SK-N-SH treated with all-trans-retinoic acid at 6 μM for 48 hours (cell line): Measurements from ENCODE around the gene C18orf54.

Source experiments
- ATAC-seq: fragments of 200-7000 bp; cut with Tn5 transposase; 3 replicates; pipeline ENCODE4 v1.9.1; 2020; ENCODE audit warnings: mild to moderate bottlenecking, moderate library complexity
- ARNTL ChIP-seq: fragments of 450-650 bp; formaldehyde crosslinking; IDR thresholded peaks from 2 replicates; pipeline ENCODE4 v1.5.0; 2020; ENCODE audit warnings: low read depth, mild to moderate bottlenecking, moderate library complexity, borderline replicate concordance
- BACH2 ChIP-seq: fragments of 250-450 bp; sonication (Bioruptor Pico); IDR thresholded peaks from 2 replicates; pipeline ENCODE4 v1.9.0; 2021; ENCODE audit warnings: mild to moderate bottlenecking, borderline replicate concordance
- CREB5 ChIP-seq: fragments of 250-450 bp; sonication (Bioruptor Pico); IDR thresholded peaks from 2 replicates; pipeline ENCODE4 v1.5.1; 2020; ENCODE audit warnings: low read depth, mild to moderate bottlenecking, moderate library complexity
- CSDC2 ChIP-seq: fragments of 250-450 bp; sonication (Bioruptor Pico); IDR thresholded peaks from 2 replicates; pipeline ENCODE4 v1.5.0; 2020; ENCODE audit warnings: mild to moderate bottlenecking, moderate library complexity
- CSRNP3 ChIP-seq: fragments of 250-450 bp; sonication (Bioruptor Pico); IDR thresholded peaks from 2 replicates; pipeline ENCODE4 v1.5.1; 2021; ENCODE audit warnings: mild to moderate bottlenecking, moderate library complexity
- ESRRG ChIP-seq: fragments of 250-450 bp; sonication (Bioruptor Pico); IDR thresholded peaks from 2 replicates; pipeline ENCODE4 v1.6.1; 2021; ENCODE audit warnings: mild to moderate bottlenecking
- GLIS3 ChIP-seq: fragments of 250-450 bp; sonication (Bioruptor Pico); IDR thresholded peaks from 2 replicates; pipeline ENCODE4 v1.5.0; 2020; ENCODE audit warnings: mild to moderate bottlenecking, moderate library complexity
- ISL1 ChIP-seq: fragments of 250-450 bp; sonication (Bioruptor Pico); IDR thresholded peaks from 2 replicates; pipeline ENCODE4 v2.1.2; 2022; ENCODE audit warnings: mild to moderate bottlenecking, moderate library complexity
- OSR1 ChIP-seq: fragments of 250-450 bp; sonication (Bioruptor Pico); IDR thresholded peaks from 2 replicates; pipeline ENCODE4 v1.8.0; 2022; ENCODE audit warnings: moderate library complexity, mild to moderate bottlenecking, inconsistent platforms
- PATZ1 ChIP-seq: fragments of 250-450 bp; sonication (Bioruptor Pico); IDR thresholded peaks from 2 replicates; pipeline ENCODE4 v1.8.0; 2020; ENCODE audit warnings: mild to moderate bottlenecking, moderate library complexity, borderline replicate concordance
- POU6F1 ChIP-seq: fragments of 250-450 bp; sonication (Bioruptor Pico); IDR thresholded peaks from 2 replicates; pipeline ENCODE4 v1.8.0; 2021; ENCODE audit warnings: low read depth, mild to moderate bottlenecking, moderate library complexity, borderline replicate concordance
- PPARA ChIP-seq: fragments of 250-450 bp; sonication (Bioruptor Pico); IDR thresholded peaks from 2 replicates; pipeline ENCODE4 v1.5.0; 2020; ENCODE audit warnings: mild to moderate bottlenecking, borderline replicate concordance
- RARB ChIP-seq: fragments of 250-450 bp; sonication (Bioruptor Pico); IDR thresholded peaks from 2 replicates; pipeline ENCODE4 v1.8.0; 2021; ENCODE audit warnings: mild to moderate bottlenecking, moderate library complexity
- SNAI2 ChIP-seq: fragments of 250-450 bp; sonication (Bioruptor Pico); IDR thresholded peaks from 2 replicates; pipeline ENCODE4 v1.5.0; 2020; ENCODE audit warnings: mild to moderate bottlenecking, moderate library complexity
- TCF4 ChIP-seq: fragments of 250-450 bp; sonication (Bioruptor Pico); IDR thresholded peaks from 2 replicates; pipeline ENCODE4 v1.8.0; 2021; ENCODE audit warnings: mild to moderate bottlenecking, moderate library complexity, borderline replicate concordance
- TOX ChIP-seq: fragments of 250-450 bp; sonication (Bioruptor Pico); IDR thresholded peaks from 2 replicates; pipeline ENCODE4 v1.8.0; 2021; ENCODE audit warnings: mild to moderate bottlenecking, moderate library complexity, borderline replicate concordance
- TSHZ2 ChIP-seq: fragments of 250-450 bp; sonication (Bioruptor Pico); IDR thresholded peaks from 2 replicates; pipeline ENCODE4 v1.5.0; 2020; ENCODE audit warnings: mild to moderate bottlenecking, moderate library complexity
- ZFP3 ChIP-seq: fragments of 250-450 bp; sonication (Bioruptor Pico); IDR thresholded peaks from 2 replicates; pipeline ENCODE4 v1.5.0; 2020; ENCODE audit warnings: mild to moderate bottlenecking, moderate library complexity
- ZFP30 ChIP-seq: fragments of 450-650 bp; formaldehyde crosslinking; IDR thresholded peaks from 2 replicates; pipeline ENCODE4 v1.5.0; 2022; ENCODE audit warnings: mild to moderate bottlenecking, moderate library complexity
- ZNF70 ChIP-seq: fragments of 450-650 bp; formaldehyde crosslinking; IDR thresholded peaks from 2 replicates; pipeline ENCODE4 v1.5.0; 2020; ENCODE audit warnings: mild to moderate bottlenecking, moderate library complexity
- ZNF8 ChIP-seq: fragments of 450-650 bp; formaldehyde crosslinking; IDR thresholded peaks from 2 replicates; pipeline ENCODE4 v1.5.0; 2020; ENCODE audit warnings: mild to moderate bottlenecking, moderate library complexity

The C18orf54 gene

GRCh38 chr18:54388203-54389142 is 30.8 kb downstream of the C18orf54 start:
- ATAC-seq: peak; percentile 93
- TF ChIP-seq OSR1 (CRISPR knock-in tag): no peak
- no peak for TF ChIP-seq TOX (CRISPR knock-in tag)
- TF ChIP-seq, all 23 proteins: peak for 0

GRCh38 chr18:54389143-54389505 is 31.4 kb downstream of the C18orf54 start:
- peak; percentile 11; the same call in 1 of the 3 replicates for ATAC-seq
- no peak for TF ChIP-seq ZFP30 (CRISPR knock-in tag)
- TF ChIP-seq ARNTL: no peak
- TF ChIP-seq TOX (CRISPR knock-in tag): no peak
- no peak for TF ChIP-seq OSR1 (CRISPR knock-in tag)
- TF ChIP-seq CREB5 (CRISPR knock-in tag): no peak
- TF ChIP-seq TCF4 (CRISPR knock-in tag): no peak
- no peak for TF ChIP-seq ISL1 (CRISPR knock-in tag)
- TF ChIP-seq BACH2: no peak
- TF ChIP-seq, all 23 proteins: peak for 0

- ATAC-seq: no peak
- TF ChIP-seq PPARA (CRISPR knock-in tag): no peak
- no peak for TF ChIP-seq TCF4 (CRISPR knock-in tag)
- no peak for TF ChIP-seq GLIS3 (CRISPR knock-in tag)
- TF ChIP-seq POU6F1 (CRISPR knock-in tag): no peak
- no peak for TF ChIP-seq TOX (CRISPR knock-in tag)
- no peak for TF ChIP-seq OSR1 (CRISPR knock-in tag)
- no peak for TF ChIP-seq ZFP3 (CRISPR knock-in tag)
Measured at GRCh38 chr18:54390838-54391237, 33.1 kb downstream of the C18orf54 start.

- peak; percentile 75 for ATAC-seq
Measured at GRCh38 chr18:54392543-54393023, 34.9 kb downstream of the C18orf54 start.

More at GRCh38 chr18:54392543-54393023, 34.9 kb downstream of the C18orf54 start:
- no peak for TF ChIP-seq GLIS3 (CRISPR knock-in tag)
- no peak for TF ChIP-seq TOX (CRISPR knock-in tag)
- no peak for TF ChIP-seq OSR1 (CRISPR knock-in tag)
- no peak for TF ChIP-seq TSHZ2 (CRISPR knock-in tag)
- no peak for TF ChIP-seq TCF4 (CRISPR knock-in tag)
- TF ChIP-seq CSDC2 (CRISPR knock-in tag): no peak
- TF ChIP-seq CSRNP3 (CRISPR knock-in tag): no peak
- TF ChIP-seq SNAI2 (CRISPR knock-in tag): no peak
- TF ChIP-seq PPARA (CRISPR knock-in tag): no peak
- no peak for TF ChIP-seq ZFP3 (CRISPR knock-in tag)
- TF ChIP-seq RARB (CRISPR knock-in tag): no peak
- TF ChIP-seq PATZ1 (CRISPR knock-in tag): no peak
- TF ChIP-seq ZNF70: no peak
- no peak for TF ChIP-seq POU6F1 (CRISPR knock-in tag)
- TF ChIP-seq CREB5 (CRISPR knock-in tag): no peak
- no peak for TF ChIP-seq ESRRG (CRISPR knock-in tag)
- TF ChIP-seq ZNF8 (CRISPR knock-in tag): no peak
